Caki2 (cell line): ENCODE results near the gene NDUFV2. TPM values are rescaled to one million over a fixed set of nuclear protein-coding genes. Genes with fewer than 3 reads are reported as not detected.

ENCODE experiments used
- DNase-seq: peaks from one replicate; pipeline ENCODE4 v3.0.0-alpha.2; 2015; ENCODE audit warnings: low read depth
- in situ Hi-C: cut with HindIII; loops from 2 replicates; pipeline ENCODE4 v1.10.0; 2016; ENCODE audit warnings: low sequenced_read_pairs, low pct_unique_long_range_greater_than_20kb, mixed read lengths
- total RNA-seq: library from RNA; depleted of rRNA; stranded (reverse); fragments of >200 nt; shearing (Covaris generic); gene quantifications from 2 replicates; pipeline ENCODE4 v1.2.3, GENCODE V29; 2014; ENCODE audit warnings: low replicate concordance; rRNA removed

NDUFV2 gene
- total RNA-seq: 232 and 239 TPM in 2 replicates

DNA sequence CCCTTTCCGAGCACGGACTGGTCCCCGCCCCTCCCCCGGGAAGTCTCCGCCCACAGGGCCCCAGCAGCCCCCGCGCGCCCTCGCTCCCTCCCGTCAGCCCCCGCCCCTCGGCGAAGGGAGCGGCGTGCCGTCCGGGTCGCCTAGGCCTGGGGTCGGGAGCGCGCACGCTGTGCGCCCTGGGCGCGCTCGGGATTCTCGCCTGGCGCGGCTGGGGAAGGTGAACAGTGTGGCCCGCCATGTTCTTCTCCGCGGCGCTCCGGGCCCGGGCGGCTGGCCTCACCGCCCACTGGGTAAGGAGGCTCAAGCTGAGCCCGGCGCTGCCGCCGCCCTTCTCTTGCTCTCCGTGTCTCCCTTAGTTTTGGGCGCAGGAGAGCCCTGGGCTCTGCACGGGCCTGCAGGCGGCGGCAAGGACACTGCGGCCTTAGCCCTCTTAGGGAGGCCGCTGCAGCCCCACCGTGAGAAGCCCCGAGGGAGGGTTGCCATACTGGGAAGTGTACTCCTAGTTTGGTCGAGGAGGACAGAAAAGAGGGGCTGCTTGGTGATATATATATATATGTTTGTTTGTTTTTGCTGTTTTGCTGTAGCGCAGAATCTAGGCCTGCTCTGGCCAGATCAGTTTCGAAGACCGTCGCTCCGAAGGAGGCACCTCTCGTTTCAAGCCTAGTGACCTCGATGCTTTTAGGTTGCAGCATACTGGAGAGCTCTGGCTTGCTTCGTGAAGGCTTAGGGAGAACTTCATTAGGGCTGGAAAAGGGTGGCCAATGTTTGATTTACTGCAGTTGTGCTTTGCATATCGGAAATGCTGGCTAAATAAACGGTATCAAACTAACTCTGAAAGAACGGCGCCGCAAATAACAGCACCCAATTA lies at the start of gene NDUFV2:
Gene NDUFV2 (plus strand): TSS at position 192 of the 868 bp plus-strand sequence. CDS start 45 bp downstream, at position 237.
- DNase-seq: peak; percentile 88
- in situ Hi-C loops: no loop called here

GRCh38 chr18:9053814-9054213 lies 48.7 kb upstream of the NDUFV2 start:
- DNase-seq: no peak
- in situ Hi-C loops: no loop called here

DNA sequence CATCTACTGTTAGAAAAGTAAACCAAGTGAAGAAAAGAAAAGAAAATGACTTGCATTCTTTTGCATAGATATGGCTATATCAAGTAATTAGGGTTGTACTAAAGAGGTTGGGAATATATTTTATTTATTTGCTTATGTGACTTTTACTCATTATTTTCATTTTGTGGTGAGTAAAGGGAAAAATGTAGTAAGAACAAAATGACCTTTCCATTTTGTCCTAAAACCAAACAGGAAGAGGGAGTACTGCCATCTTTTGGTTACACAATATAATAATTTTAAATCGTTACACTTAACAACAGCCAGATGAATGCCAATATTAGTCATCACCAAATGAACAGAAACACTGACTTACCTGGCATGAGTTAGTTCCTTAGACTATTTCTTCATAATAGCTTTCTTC lies 47.3 kb upstream of the NDUFV2 start:
- DNase-seq: peak; percentile 31
- in situ Hi-C loops: no loop called here

DNA sequence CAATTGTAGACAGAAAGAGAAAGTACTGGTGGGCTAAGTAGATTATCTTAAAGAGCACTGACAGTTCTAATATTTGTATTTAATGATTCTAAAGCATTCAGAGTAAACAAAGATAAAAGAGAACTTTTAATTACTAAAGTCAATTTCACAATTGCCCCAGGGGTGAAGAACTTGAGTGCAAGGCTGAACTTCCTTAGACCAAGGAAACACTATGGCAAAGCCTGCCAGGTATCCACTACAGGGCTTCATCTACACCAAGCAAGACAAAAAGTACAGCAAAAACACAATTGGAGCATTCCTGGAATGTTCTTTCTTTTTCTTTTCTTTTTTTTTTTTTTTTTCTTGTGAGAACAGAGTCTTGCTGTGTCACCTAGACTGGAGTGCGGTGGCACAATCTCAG lies 46.9 kb upstream of the NDUFV2 start:
- no peak for DNase-seq
- in situ Hi-C loops: no loop called here

GRCh38 chr18:9057646-9058045 lies 44.9 kb upstream of the NDUFV2 start:
- no peak for DNase-seq
- in situ Hi-C loops: no loop called here

DNA sequence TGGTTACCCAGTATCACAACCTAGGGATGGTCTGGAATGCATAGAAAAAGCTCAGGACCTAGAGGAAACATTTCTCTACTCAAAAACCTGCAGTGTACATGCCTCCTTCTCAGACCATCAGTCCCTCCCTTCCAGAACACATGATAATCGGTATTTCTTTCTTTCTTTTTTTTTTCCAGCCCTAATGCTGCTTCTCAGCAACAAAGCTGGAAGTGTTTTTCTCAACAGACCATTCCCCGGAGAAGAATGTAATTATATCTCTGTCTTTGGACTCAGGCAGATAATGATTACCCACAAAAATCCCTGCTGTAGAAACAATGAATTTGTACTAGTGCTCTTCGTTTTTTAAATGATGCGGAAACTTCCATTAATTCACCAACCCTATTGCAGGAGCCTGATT lies 44.1 kb upstream of the NDUFV2 start:
- in situ Hi-C loops: no loop called here
- DNase-seq: no peak

- in situ Hi-C loops: no loop called here
- no peak for DNase-seq
Measured at GRCh38 chr18:9062418-9062751, 40.1 kb upstream of the NDUFV2 start.

DNA sequence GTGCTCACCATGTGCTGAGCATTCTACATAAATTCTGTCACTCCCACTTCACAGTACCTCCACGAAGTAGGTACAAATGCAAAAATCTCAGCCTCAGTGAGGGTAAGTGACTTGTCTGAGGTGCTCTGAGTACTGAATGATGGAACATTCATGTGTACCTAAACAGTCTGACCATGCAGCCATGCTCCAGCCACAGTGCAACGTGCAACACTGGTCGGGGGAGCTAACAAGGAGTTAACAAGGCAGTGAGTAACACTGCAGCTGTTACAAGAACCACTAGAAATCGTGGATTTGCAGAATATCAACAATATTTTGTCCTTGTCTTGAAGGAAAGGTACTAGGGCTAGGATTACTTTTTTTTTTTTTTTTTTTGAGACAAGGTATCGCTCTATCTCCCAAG lies 36.6 kb upstream of the NDUFV2 start:
- DNase-seq: no peak
- in situ Hi-C loops: no loop called here

- DNase-seq: no peak
- in situ Hi-C loops: no loop called here
Measured at GRCh38 chr18:9066358-9066757, 36.1 kb upstream of the NDUFV2 start.

DNA sequence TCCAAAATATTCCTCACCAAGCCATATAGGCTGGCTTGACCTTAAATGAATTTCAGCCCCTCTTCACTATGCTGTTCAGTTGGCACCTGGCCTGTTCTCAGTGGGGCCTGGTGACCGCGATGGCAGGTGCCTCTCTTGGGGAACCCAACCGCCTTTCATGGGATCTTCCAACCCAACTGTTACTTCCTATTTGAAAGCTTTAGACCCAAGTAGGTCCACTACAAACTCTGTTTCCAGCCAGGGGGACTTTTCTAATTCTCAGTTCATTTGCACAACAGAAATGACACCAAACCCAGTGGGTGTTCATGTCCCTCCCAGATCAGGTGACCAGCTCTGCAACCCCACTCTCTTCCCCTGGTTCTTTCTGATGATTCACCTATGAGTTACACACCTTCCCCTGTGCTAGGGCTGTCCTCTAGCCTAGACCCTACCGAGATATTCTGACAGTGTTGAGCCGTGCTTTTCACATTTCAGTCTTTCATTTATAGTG lies 35.6 kb upstream of the NDUFV2 start:
- DNase-seq: no peak
- in situ Hi-C loops: no loop called here

- in situ Hi-C loops: no loop called here
- DNase-seq: no peak
Measured at GRCh38 chr18:9067823-9068222, 34.7 kb upstream of the NDUFV2 start.

GRCh38 chr18:9068346-9068745 lies 34.2 kb upstream of the NDUFV2 start:
- no peak for DNase-seq
- in situ Hi-C loops: no loop called here

DNA sequence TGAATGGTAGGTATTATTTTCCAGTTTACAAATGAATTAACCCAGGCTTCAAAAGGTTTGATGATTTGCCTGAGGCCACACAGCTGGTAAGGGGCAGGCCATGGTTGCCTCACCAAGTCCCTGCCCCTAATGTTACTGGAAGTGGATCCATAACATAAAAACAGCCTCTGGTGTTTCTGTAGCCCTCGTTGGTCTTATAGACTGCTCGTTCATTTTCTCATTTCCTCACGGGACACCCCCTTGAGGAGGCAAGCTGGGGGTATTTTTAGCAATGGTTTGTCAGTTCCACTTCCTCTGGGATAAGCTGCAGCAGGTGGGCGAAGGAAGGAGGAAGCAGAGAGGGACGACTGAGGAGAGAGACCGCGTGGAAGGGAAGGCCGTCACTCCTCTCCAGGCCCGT lies 32.9 kb upstream of the NDUFV2 start:
- in situ Hi-C loops: no loop called here
- no peak for DNase-seq

DNA sequence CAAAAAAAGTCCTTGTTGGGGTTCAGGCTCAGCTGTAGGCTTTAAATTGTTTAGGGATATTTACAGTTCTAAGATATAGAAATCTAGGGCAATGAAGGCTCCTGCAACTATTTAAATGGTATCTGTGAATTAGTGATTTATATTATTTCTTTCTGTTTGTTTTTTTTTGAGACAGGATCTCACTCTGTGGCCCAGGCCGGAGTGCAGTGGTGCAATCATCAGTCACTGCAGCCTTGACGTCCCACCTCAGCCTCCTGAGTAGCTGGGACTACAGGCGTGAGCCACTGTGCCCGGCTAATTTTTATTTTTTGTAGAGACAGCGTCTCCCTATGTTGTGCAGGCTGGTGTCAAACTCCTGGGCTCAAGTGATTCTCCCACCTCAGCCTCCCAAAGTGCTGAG lies 32.3 kb upstream of the NDUFV2 start:
- in situ Hi-C loops: no loop called here
- DNase-seq: no peak

DNA sequence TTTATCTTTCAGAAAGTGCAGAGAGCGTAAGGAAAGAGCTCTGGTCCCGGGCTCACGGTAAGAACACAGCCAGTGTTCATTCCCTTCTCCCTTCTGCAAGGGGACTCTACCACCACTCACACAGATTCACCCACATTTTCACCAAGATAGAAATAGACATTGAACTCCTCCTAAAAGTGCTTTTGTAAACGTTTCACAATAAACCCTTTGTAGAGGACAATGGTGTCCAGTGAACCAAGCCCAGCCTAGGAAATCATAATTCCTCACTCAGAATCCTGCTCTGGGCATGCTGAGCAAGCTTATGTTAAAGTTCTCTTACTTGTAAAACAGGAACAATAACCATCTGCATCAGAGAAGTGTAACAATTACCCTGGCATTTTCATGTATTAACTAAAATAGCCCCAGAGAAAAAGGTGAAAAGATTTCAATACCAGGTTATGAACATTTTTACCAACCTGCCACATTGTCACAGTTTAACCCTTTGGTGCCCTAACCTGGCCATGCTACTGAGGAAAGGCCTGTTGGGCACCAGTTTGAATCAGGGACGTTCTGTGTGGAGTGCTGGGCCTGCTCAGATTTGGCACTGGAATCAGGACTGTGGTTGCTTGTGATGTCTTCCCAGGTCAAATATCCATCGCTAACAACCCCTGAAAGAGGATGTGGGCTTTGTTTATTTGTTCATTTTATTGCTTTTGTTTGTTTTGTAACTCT lies 22.5 kb upstream of the NDUFV2 start:
- in situ Hi-C loops: no loop called here
- no peak for DNase-seq

DNA sequence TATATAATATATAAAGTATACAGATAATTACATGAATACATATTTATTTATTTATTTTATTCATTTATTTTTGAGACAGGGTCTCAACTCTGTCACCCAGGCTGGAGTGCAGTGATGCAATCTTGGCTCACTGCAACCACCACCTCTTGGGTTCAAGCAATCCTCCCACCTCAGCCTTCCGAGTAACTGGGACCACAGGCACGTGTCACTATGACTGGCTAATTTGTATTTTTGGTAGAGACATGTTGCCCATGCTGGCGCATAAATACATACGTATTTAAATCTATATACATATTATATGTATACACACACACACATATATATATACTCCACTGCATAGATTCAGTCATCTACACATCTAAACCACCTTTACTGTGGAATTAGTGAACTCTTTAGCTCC lies 20.6 kb upstream of the NDUFV2 start:
- DNase-seq: no peak
- in situ Hi-C loops: no loop called here

- no peak for DNase-seq
- in situ Hi-C loops: no loop called here
Measured at GRCh38 chr18:9082711-9083510, 19.6 kb upstream of the NDUFV2 start.

GRCh38 chr18:9086015-9086414 lies 16.5 kb upstream of the NDUFV2 start:
- DNase-seq: no peak
- in situ Hi-C loops: no loop called here

DNA sequence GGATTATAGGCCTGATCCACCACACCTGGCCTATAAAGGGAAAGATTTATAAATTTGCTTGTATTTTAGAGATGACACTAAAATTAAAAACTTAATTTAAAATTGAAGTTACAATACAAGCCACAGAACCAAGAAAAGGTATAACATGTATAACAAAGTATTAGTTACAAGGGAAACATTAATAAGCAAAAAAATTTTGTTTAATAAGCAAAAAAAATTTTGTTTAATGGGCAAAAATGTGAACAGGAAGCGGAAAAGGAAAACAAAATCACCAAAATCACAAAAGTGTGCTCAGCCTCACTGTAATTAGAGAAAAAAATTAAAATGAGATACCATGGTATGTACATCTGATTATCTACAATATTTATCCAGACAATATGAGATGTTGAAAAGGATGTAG lies 15.9 kb upstream of the NDUFV2 start:
- DNase-seq: no peak
- in situ Hi-C loops: no loop called here
